ENCODE data around the gene LMX1B.
"Not testable (repeated sequence)": the region's sequence is repeated elsewhere in the genome, so short reads cannot be mapped to it uniquely, and the experiment has no call there.

The LMX1B gene

DNA sequence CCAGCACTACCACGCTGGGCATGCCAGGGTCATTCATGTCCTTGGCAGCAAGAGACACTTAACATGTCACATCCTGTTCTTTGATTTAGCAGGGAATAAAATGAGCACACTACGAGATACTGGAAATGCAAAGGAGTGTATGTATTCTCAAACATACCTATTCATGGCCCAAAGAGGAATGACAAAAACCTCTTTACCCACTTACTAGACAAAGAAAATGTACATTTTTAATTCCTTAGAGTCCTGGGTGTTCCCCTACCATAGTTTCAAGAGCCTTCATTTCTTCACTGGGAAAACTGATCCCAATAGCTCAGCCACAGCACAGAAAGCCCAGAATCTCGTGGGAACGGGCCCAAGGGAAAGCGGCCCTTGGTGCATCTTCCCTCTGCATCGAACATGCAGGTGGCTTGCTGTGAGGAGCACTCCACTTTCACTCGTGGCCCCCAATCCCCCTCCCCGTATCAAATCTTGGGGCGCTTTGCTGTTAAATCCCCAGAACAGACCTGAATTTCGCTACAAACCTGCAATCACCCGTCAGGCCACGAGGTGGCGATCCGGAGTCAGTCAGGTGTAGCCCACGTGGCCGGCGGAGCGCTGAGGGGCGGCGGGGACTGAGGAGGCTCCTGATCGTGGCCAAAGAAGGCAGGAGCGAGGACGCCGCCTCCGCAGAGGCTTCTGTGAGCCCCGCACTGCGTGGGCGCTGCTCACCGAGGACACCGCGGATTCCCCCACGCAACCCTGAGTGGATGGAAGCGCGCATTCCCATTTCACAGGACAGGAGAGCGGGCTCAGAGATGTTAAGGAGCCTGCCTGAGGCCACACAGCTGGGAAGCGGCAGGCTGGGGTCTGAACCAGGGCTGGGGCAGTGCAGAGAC lies 91.4 kb downstream of the LMX1B start:
- no peak overlapping the region for H3K4me3 ChIP-seq (ENCODE audit: low read depth, low read length)
- TF ChIP-seq, protein P1, sequence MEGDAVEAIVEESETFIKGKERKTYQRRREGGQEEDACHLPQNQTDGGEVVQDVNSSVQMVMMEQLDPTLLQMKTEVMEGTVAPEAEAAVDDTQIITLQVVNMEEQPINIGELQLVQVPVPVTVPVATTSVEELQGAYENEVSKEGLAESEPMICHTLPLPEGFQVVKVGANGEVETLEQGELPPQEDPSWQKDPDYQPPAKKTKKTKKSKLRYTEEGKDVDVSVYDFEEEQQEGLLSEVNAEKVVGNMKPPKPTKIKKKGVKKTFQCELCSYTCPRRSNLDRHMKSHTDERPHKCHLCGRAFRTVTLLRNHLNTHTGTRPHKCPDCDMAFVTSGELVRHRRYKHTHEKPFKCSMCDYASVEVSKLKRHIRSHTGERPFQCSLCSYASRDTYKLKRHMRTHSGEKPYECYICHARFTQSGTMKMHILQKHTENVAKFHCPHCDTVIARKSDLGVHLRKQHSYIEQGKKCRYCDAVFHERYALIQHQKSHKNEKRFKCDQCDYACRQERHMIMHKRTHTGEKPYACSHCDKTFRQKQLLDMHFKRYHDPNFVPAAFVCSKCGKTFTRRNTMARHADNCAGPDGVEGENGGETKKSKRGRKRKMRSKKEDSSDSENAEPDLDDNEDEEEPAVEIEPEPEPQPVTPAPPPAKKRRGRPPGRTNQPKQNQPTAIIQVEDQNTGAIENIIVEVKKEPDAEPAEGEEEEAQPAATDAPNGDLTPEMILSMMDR (IDR thresholded peaks at IDR 0.05; ENCODE audit: borderline replicate concordance, insufficient read depth, low read depth, low read length) = peak; percentile 82

DNA sequence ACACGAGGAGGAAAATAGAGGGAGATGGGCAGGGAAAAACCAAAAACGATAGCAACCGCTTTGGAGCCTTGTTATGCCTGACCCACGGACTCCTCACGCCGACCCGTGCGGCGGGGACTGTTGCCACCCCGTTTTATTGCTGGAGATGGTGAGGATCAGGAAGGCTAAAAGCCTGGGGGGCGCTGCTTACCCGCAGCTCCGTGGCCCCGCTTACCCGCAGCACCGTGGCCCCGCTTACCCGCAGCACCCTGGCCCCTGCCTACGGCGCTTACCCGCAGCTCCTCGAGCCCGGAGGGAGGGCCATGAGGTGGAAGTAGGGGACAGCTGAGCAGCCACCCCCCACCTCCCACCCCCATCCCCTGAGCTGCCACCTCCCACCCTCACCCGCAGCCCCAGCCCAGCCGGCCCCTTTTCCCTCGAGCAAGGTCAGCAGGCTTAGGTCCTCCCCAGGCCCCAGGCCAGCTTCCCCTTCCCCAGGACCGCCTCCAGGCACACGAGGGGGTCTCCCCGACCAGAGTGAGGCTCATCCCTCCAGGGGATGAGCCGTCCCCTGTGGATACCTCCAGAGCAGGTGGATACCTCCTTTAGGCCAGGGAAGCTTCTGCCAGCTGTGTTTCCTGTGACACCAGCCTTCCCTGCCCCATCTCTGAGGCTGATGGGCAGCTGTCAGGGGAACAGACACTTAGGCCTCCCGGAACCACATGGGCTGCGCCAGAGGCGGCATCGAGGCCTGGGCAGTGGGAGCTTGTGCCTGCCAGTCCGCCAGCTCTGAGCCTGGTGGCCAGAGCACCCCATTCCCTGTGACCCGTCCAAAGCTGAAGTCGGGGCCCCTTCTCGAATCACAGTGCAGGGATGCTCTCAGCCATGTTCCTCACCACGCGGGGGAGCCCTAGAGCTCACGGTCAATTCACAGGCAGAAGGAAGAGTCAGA lies 92.3 kb downstream of the LMX1B start:
- no peak overlapping the region for H3K4me3 ChIP-seq (ENCODE audit: low read depth, low read length)
- TF ChIP-seq, protein P1 (IDR thresholded peaks at IDR 0.05; ENCODE audit: borderline replicate concordance, insufficient read depth, low read depth, low read length) = peak; percentile 82

GRCh38 chr9:126706698-126707053 lies 92.9 kb downstream of the LMX1B start:
- TF ChIP-seq, protein P1 (IDR thresholded peaks at IDR 0.05; ENCODE audit: borderline replicate concordance, insufficient read depth, low read depth, low read length) = no peak
- H3K4me3 ChIP-seq (ENCODE audit: low read depth, low read length) = no peak overlapping the region

GRCh38 chr9:126707083-126707482 lies 93.4 kb downstream of the LMX1B start:
- TF ChIP-seq, protein P1 (IDR thresholded peaks at IDR 0.05; ENCODE audit: borderline replicate concordance, insufficient read depth, low read depth, low read length) = no peak

GRCh38 chr9:126707712-126708111 lies 94.0 kb downstream of the LMX1B start:
- H3K4me3 ChIP-seq (ENCODE audit: low read depth, low read length) = not testable (repeated sequence)

More at GRCh38 chr9:126707083-126707482, 93.4 kb downstream of the LMX1B start:
- no peak overlapping the region for H3K4me3 ChIP-seq (ENCODE audit: low read depth, low read length)

DNA sequence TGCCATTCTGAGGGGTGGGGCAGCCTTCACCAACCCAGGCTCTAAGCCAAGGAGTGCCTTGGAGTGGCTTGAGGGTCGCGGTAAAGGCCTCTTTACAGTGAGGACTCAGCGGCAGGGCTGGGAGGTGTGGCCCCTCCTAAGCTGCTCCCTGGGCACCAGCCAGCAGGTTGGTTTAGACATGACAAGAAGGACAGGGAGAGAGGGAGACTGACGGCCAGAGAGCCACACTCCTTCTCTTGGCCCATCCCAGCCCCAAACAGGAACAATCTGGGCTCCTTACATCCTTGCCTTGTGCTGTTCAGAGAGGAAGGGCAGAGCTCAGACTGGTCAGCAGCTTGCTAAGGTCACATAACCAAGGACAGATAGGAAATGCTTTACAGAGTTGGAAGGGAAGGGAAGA lies 94.5 kb downstream of the LMX1B start:
- TF ChIP-seq, protein P1 (IDR thresholded peaks at IDR 0.05; ENCODE audit: borderline replicate concordance, insufficient read depth, low read depth, low read length) = no peak
- H3K4me3 ChIP-seq (ENCODE audit: low read depth, low read length) = no peak overlapping the region

DNA sequence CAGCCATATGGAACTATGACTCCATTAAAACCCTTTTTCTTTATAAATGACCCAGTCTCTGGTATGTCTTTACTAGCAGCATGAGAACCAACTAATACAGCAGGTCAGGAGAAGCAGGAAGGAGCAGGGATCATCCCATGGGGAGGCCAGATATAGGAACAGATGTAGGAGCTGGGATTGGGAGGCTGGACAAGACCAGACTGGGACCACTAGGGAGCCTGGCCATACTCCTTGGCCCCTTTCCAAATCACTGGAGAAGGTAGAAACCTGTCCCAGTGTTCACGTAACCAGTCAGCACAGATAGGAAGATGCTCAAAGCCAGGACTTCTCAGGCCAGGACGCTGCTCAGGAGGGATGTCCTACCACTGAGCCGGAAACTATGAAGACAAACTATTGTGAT lies 95.5 kb downstream of the LMX1B start:
- TF ChIP-seq, protein P1 (IDR thresholded peaks at IDR 0.05; ENCODE audit: borderline replicate concordance, insufficient read depth, low read depth, low read length) = no peak
- no peak overlapping the region for H3K4me3 ChIP-seq (ENCODE audit: low read depth, low read length)

Measured in GM12875 (cell line).